ENCODE measurements around the gene CCPG1.

- TF ChIP-seq CTCF (IDR thresholded peaks at IDR 0.05): no peak
- no peak for TF ChIP-seq POLR2AphosphoS5 (IDR thresholded peaks at IDR 0.05)
- no peak for TF ChIP-seq POLR2A (IDR thresholded peaks at IDR 0.05)
- TF ChIP-seq EP300 (IDR thresholded peaks at IDR 0.05): no peak
Observed at GRCh38 chr15:55372701-55373440, 35.3 kb downstream of the CCPG1 start.
